Lower lobe of right lung (tissue), 2 donors: ENCODE results near the gene PDX1. TPM values are rescaled to one million over a fixed set of nuclear protein-coding genes. Genes with fewer than 3 reads are reported as not detected.

Experiments
- ATAC-seq, 2 donors: fragments of 200-7000 bp; cut with Tn5 transposase; one replicate each; pipeline ENCODE4 v1.9.1; 2020 to 2022; ENCODE audit warnings: mild to moderate bottlenecking in 2 of 2, moderate library complexity in 2 of 2
- DNase-seq: peaks from one replicate; pipeline ENCODE4 v3.0.0-alpha.2; 2020
- H3K27ac ChIP-seq: fragments of 200-600 bp; one replicate; pipeline ENCODE4 v1.8.0; 2022
- H3K27me3 ChIP-seq: fragments of 200-600 bp; one replicate; pipeline ENCODE4 v1.8.0; 2022; ENCODE audit warnings: low read depth
- H3K36me3 ChIP-seq: fragments of 200-600 bp; one replicate; pipeline ENCODE4 v1.8.0; 2022; ENCODE audit warnings: mild to moderate bottlenecking
- H3K4me1 ChIP-seq: fragments of 200-600 bp; one replicate; pipeline ENCODE4 v1.8.0; 2022
- H3K4me3 ChIP-seq: fragments of 200-600 bp; one replicate; pipeline ENCODE4 v1.8.0; 2022; ENCODE audit warnings: mild to moderate bottlenecking
- H3K9me3 ChIP-seq: fragments of 200-600 bp; one replicate; pipeline ENCODE4 v1.8.0; 2022
- intact Hi-C: fragments of 100-400 bp; cut with DNase I; formaldehyde crosslinking; loops from one replicate; pipeline ENCODE4 v1.11.0; 2022
- total RNA-seq: library from RNA; stranded (reverse); fragmentation: NEBNext Ultra II Directional; extraction: Animal tissue kit (Norgen Biotek cat#: 25700); gene quantifications from one replicate; pipeline ENCODE4 v1.2.1, GENCODE V29; 2021
- TF ChIP-seq, protein P1 (sequence below): fragments of 200-600 bp; IDR thresholded peaks from one replicate; pipeline ENCODE4 v1.8.0; 2022; ENCODE audit warnings: antibody characterized with exemption, mild to moderate bottlenecking
- donor health status: DM: no; HTN: yes; CAD: no; lungs with severe emphysema.

Gene PDX1
- total RNA-seq, 1 donor from 2014 or later = not detected

DNA sequence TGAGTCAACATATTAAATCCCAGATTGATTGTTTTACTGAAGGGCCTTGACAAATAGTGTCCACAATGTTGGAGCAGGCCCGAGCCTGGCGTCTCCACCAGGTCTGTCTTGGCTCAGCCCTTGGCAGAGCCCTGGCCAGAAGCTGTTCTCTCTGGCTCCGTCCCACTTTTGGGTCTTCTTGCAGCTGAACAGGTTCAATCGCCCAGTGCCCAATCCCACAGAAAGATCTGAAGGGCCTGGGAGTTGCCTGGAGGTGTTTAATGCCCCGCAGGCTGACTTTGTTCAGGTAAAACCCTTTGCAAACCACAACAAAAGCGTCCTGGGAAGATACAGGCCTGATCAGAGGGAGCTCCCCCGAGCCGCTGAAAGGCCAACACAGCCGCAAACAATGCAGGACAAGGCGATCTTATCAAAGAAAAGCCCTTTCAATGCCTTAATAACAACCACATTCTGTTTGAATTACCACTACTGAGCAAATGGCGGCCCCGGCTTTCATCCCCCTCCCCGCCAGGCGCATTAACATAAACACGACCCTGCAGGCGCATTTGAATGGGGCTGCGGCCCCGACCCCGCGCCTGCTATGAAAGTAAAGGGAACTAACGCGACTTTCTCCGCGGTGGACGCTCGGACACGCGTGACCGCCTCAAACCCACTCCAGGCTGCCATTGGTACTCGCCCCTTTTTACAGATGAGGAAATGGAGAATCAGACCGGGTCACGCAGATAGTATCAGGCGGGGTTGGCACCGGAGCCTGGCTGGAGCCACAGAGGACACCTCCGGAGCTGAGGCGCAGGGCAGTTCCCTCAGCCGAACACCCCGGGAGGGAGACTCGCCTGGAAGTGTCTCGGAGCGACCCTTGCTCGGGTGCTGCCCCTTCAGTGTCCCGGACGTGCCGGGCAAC, 46.2 kb downstream of the PDX1 start:
- no peak for DNase-seq
- H3K4me3 ChIP-seq = no peak overlapping the region
- peaks cover 98% of the 10 kb centered on the region for H3K27me3 ChIP-seq

GRCh38 chr13:27966641-27967202, 46.9 kb downstream of the PDX1 start:
- intact Hi-C loops = no loop called here
- Histone ChIP-seq H3K27ac (no peak overlapping the region), H3K27me3 (peaks cover 98% of the 10 kb centered on the region), H3K4me1 (peaks cover 22% of the 10 kb centered on the region), H3K4me3 (no peak overlapping the region), H3K36me3 (no peaks in the 10 kb centered on the region), H3K9me3 (no peaks in the 10 kb centered on the region)
- ATAC-seq = no peak
- TF ChIP-seq, protein P1, sequence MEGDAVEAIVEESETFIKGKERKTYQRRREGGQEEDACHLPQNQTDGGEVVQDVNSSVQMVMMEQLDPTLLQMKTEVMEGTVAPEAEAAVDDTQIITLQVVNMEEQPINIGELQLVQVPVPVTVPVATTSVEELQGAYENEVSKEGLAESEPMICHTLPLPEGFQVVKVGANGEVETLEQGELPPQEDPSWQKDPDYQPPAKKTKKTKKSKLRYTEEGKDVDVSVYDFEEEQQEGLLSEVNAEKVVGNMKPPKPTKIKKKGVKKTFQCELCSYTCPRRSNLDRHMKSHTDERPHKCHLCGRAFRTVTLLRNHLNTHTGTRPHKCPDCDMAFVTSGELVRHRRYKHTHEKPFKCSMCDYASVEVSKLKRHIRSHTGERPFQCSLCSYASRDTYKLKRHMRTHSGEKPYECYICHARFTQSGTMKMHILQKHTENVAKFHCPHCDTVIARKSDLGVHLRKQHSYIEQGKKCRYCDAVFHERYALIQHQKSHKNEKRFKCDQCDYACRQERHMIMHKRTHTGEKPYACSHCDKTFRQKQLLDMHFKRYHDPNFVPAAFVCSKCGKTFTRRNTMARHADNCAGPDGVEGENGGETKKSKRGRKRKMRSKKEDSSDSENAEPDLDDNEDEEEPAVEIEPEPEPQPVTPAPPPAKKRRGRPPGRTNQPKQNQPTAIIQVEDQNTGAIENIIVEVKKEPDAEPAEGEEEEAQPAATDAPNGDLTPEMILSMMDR = no peak
- no peak for DNase-seq

More for the DNA sequence above, 46.2 kb downstream of the PDX1 start:
- no peak for ATAC-seq
- Histone ChIP-seq H3K36me3 (no peaks in the 10 kb centered on the region), H3K4me1 (peaks cover 27% of the 10 kb centered on the region), H3K9me3 (no peaks in the 10 kb centered on the region), H3K27ac (no peak overlapping the region)
- TF ChIP-seq, protein P1 = no peak
- intact Hi-C loops = no loop called here

DNA sequence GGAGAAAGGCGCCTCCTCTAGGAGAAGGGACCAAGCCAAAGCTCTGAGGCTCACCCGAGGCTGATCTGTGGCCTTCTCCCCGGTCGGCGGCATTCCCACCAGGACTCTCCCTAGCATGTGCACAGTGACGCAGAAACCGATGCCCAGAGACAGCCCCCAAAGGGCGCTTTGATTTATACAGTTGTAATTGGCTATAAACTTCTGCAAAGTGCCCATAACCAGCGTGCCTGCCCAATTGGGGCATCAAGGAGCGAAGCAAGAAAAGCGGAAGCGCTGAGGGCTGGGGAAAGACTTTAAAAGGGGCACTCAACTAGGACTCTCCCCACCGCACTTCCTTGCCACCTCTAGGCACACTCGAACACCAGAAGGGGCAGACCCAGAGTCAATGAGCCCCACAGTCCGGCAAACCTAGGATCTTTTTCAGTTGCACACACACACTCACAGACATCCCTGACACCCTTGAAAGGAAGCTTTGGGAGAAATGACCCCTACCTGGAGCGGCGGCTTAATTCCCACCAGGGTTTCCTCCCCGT, 47.5 kb downstream of the PDX1 start:
- DNase-seq (no peak), ATAC-seq (no peak)

GRCh38 chr13:27967736-27968315, 48.0 kb downstream of the PDX1 start:
- TF ChIP-seq, protein P1 = no peak
- Histone ChIP-seq H3K9me3 (no peaks in the 10 kb centered on the region), H3K4me3 (no peak overlapping the region), H3K27ac (no peak overlapping the region), H3K27me3 (peaks cover 100% of the 10 kb centered on the region), H3K4me1 (peaks cover 22% of the 10 kb centered on the region), H3K36me3 (no peaks in the 10 kb centered on the region)
- DNase-seq (no peak), ATAC-seq (no peak)
- intact Hi-C loops = no loop called here

More for the DNA sequence above, 47.5 kb downstream of the PDX1 start:
- TF ChIP-seq, protein P1 = no peak
- Histone ChIP-seq H3K4me1 (peaks cover 22% of the 10 kb centered on the region), H3K27me3 (peaks cover 100% of the 10 kb centered on the region), H3K27ac (no peak overlapping the region), H3K36me3 (no peaks in the 10 kb centered on the region), H3K9me3 (no peaks in the 10 kb centered on the region), H3K4me3 (no peak overlapping the region)
- intact Hi-C loops = no loop called here

GRCh38 chr13:27968316-27969081, 48.7 kb downstream of the PDX1 start:
- TF ChIP-seq, protein P1 = no peak
- DNase-seq (no peak), ATAC-seq (no peak)
- Histone ChIP-seq H3K27ac (no peak overlapping the region), H3K9me3 (no peaks in the 10 kb centered on the region), H3K27me3 (peaks cover 100% of the 10 kb centered on the region), H3K4me1 (peaks cover 22% of the 10 kb centered on the region), H3K36me3 (no peaks in the 10 kb centered on the region), H3K4me3 (no peak overlapping the region)
- intact Hi-C loops = no loop called here
